HepG2 (cell line): Measurements from ENCODE around the gene EPB41L4A.

Experiments
- ERF ChIP-seq: IDR thresholded peaks from 2 replicates; pipeline ENCODE4 v1.6.1; 2018; ENCODE audit warnings: missing biosample characterization, missing genetic modification reagents
- FOXA3 ChIP-seq: IDR thresholded peaks from 2 replicates; pipeline ENCODE4 v1.6.1; 2016; ENCODE audit warnings: missing genetic modification reagents, missing compliant biosample characterization
- GTF2F1 ChIP-seq: fragments of 150-350 bp; IDR thresholded peaks from 2 replicates; pipeline ENCODE4 v1.6.1; 2014; ENCODE audit warnings: low read length
- NKX3-1 ChIP-seq: sonication (generic); formaldehyde crosslinking; IDR thresholded peaks from 2 replicates; pipeline ENCODE4 v1.5.0; 2020; ENCODE audit warnings: missing genetic modification reagents
- PAF1 ChIP-seq: IDR thresholded peaks from 2 replicates; pipeline ENCODE4 v1.6.1; 2016; ENCODE audit warnings: missing genetic modification reagents, missing compliant biosample characterization
- PITX1 ChIP-seq: sonication (generic); formaldehyde crosslinking; IDR thresholded peaks from 2 replicates; pipeline ENCODE4 v1.5.1; 2020; ENCODE audit warnings: mild to moderate bottlenecking, missing genetic modification reagents
- RAD21 ChIP-seq: fragments of 450-650 bp; formaldehyde crosslinking; IDR thresholded peaks from 2 replicates; pipeline ENCODE4 v1.5.0; 2020; ENCODE audit warnings: mild to moderate bottlenecking
- SRSF9 ChIP-seq: fragments of 200-400 bp; formaldehyde crosslinking; IDR thresholded peaks from 2 replicates; pipeline ENCODE4 v1.6.1; 2018; ENCODE audit warnings: borderline replicate concordance, mild to moderate bottlenecking, low read depth, low read length; ENCODE audit not compliant: insufficient read depth, poor library complexity, severe bottlenecking
- TEAD2 ChIP-seq: sonication (generic); formaldehyde crosslinking; IDR thresholded peaks from 2 replicates; pipeline ENCODE4 v1.9.0; 2021; ENCODE audit warnings: missing genetic modification reagents
- ZNF552 ChIP-seq: sonication (generic); formaldehyde crosslinking; IDR thresholded peaks from 2 replicates; pipeline ENCODE4 v1.9.0; 2022; ENCODE audit warnings: missing genetic modification reagents, mild to moderate bottlenecking, borderline replicate concordance
- ZNF737 ChIP-seq: sonication (generic); formaldehyde crosslinking; IDR thresholded peaks from 2 replicates; pipeline ENCODE4 v1.5.0; 2020; ENCODE audit warnings: missing genetic modification reagents, mild to moderate bottlenecking, borderline replicate concordance
- TF ChIP-seq, protein P1 (sequence below): sonication (generic); formaldehyde crosslinking; IDR thresholded peaks from 2 replicates; pipeline ENCODE4 v1.5.0; 2020; ENCODE audit warnings: mild to moderate bottlenecking, missing genetic modification reagents, moderate library complexity
- TF ChIP-seq, protein P2 (sequence below): IDR thresholded peaks from 2 replicates; pipeline ENCODE4 v1.6.1; 2016; ENCODE audit warnings: missing compliant biosample characterization, missing genetic modification reagents, borderline replicate concordance
- TF ChIP-seq, protein P3 (sequence below): sonication (generic); formaldehyde crosslinking; IDR thresholded peaks from 2 replicates; pipeline ENCODE4 v1.9.0; 2021; ENCODE audit warnings: missing genetic modification reagents, mild to moderate bottlenecking, borderline replicate concordance

DNA sequence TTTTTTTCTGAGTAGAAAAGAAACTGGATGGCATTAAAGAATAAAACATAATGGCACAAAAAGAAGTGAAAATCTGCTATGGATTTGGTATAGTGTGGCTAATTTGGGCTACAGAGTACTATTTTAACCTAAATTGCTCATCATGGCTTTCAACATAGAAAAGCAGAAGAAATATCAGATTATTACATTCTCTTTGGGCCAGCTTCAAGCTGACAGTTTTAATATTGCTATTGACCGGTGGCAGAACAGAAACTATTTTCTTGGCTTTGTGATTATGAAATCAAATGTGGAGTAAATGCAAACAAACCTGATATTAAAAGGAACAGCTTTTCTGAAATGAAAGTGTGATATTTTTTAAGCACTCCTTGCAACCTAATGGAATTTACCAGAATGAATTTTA lies 301.5 kb downstream of the EPB41L4A start:
- TF ChIP-seq FOXA3 (CRISPR knock-in tag) (no peak), GTF2F1 (no peak), PAF1 (CRISPR knock-in tag) (no peak), ERF (CRISPR knock-in tag) (no peak), ZNF737 (no peak), TEAD2 (CRISPR knock-in tag) (no peak), ZNF552 (no peak), PITX1 (CRISPR knock-in tag) (no peak), NKX3-1 (no peak), SRSF9 (no peak), RAD21 (CRISPR knock-in tag) (no peak)
- TF ChIP-seq, protein P1, sequence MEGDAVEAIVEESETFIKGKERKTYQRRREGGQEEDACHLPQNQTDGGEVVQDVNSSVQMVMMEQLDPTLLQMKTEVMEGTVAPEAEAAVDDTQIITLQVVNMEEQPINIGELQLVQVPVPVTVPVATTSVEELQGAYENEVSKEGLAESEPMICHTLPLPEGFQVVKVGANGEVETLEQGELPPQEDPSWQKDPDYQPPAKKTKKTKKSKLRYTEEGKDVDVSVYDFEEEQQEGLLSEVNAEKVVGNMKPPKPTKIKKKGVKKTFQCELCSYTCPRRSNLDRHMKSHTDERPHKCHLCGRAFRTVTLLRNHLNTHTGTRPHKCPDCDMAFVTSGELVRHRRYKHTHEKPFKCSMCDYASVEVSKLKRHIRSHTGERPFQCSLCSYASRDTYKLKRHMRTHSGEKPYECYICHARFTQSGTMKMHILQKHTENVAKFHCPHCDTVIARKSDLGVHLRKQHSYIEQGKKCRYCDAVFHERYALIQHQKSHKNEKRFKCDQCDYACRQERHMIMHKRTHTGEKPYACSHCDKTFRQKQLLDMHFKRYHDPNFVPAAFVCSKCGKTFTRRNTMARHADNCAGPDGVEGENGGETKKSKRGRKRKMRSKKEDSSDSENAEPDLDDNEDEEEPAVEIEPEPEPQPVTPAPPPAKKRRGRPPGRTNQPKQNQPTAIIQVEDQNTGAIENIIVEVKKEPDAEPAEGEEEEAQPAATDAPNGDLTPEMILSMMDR (CRISPR knock-in tag) = no peak
- TF ChIP-seq, protein P2, sequence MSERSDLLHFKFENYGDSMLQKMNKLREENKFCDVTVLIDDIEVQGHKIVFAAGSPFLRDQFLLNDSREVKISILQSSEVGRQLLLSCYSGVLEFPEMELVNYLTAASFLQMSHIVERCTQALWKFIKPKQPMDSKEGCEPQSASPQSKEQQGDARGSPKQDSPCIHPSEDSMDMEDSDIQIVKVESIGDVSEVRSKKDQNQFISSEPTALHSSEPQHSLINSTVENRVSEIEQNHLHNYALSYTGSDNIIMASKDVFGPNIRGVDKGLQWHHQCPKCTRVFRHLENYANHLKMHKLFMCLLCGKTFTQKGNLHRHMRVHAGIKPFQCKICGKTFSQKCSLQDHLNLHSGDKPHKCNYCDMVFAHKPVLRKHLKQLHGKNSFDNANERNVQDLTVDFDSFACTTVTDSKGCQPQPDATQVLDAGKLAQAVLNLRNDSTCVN (CRISPR knock-in tag) = no peak
- TF ChIP-seq, protein P3, sequence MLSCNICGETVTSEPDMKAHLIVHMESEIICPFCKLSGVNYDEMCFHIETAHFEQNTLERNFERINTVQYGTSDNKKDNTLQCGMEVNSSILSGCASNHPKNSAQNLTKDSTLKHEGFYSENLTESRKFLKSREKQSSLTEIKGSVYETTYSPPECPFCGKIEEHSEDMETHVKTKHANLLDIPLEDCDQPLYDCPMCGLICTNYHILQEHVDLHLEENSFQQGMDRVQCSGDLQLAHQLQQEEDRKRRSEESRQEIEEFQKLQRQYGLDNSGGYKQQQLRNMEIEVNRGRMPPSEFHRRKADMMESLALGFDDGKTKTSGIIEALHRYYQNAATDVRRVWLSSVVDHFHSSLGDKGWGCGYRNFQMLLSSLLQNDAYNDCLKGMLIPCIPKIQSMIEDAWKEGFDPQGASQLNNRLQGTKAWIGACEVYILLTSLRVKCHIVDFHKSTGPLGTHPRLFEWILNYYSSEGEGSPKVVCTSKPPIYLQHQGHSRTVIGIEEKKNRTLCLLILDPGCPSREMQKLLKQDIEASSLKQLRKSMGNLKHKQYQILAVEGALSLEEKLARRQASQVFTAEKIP = no peak
